HEK293 (cell line): ENCODE results near the gene NUDT4.

Source experiments
- BCL11B ChIP-seq: fragments of 450-650 bp; formaldehyde crosslinking; IDR thresholded peaks from 2 replicates; pipeline ENCODE4 v1.5.1; 2016; ENCODE audit warnings: low read depth, missing biosample characterization, missing genetic modification characterization
- TCF7L2 ChIP-seq: IDR thresholded peaks from 2 replicates; pipeline ENCODE4 v1.6.1; 2011; ENCODE audit warnings: low read depth, mild to moderate bottlenecking, inconsistent platforms, low read length, moderate library complexity, borderline replicate concordance
- ZNF223 ChIP-seq: fragments of 450-650 bp; formaldehyde crosslinking; IDR thresholded peaks from 2 replicates; pipeline ENCODE4 v1.5.1; 2016; ENCODE audit warnings: missing biosample characterization, missing genetic modification characterization
- ZNF335 ChIP-seq: fragments of 450-650 bp; formaldehyde crosslinking; conservative IDR thresholded peaks from 2 replicates; pipeline ENCODE4 v1.5.1; 2016; ENCODE audit warnings: missing biosample characterization, missing genetic modification characterization
- ZNF610 ChIP-seq: fragments of 450-650 bp; formaldehyde crosslinking; IDR thresholded peaks from 2 replicates; pipeline ENCODE4 v1.5.1; 2016; ENCODE audit warnings: missing biosample characterization, missing genetic modification characterization, borderline replicate concordance
- ZNF677 ChIP-seq: fragments of 450-650 bp; IDR thresholded peaks from 2 replicates; pipeline ENCODE4 v1.5.0; 2018; ENCODE audit warnings: missing biosample characterization, mild to moderate bottlenecking, missing genetic modification characterization, moderate library complexity
- ZNF707 ChIP-seq: fragments of 450-650 bp; formaldehyde crosslinking; IDR thresholded peaks from 2 replicates; pipeline ENCODE4 v1.5.1; 2016; ENCODE audit warnings: missing biosample characterization, missing genetic modification characterization
- TF ChIP-seq, protein P1 (sequence below): fragments of 450-650 bp; formaldehyde crosslinking; IDR thresholded peaks from 2 replicates; pipeline ENCODE4 v1.5.1; 2016; ENCODE audit warnings: missing biosample characterization, missing genetic modification characterization, low read depth
- TF ChIP-seq, protein P2 (sequence below): fragments of 450-650 bp; formaldehyde crosslinking; IDR thresholded peaks from 2 replicates; pipeline ENCODE4 v1.5.1; 2016; ENCODE audit warnings: missing biosample characterization, missing genetic modification characterization
- TF ChIP-seq, protein P3 (sequence below): fragments of 450-650 bp; formaldehyde crosslinking; IDR thresholded peaks from 2 replicates; pipeline ENCODE4 v1.5.1; 2016; ENCODE audit warnings: missing biosample characterization, missing genetic modification characterization
- TF ChIP-seq, protein P4 (sequence below): fragments of 450-650 bp; formaldehyde crosslinking; IDR thresholded peaks from 2 replicates; pipeline ENCODE4 v1.5.1; 2016; ENCODE audit warnings: missing biosample characterization, missing genetic modification characterization

DNA sequence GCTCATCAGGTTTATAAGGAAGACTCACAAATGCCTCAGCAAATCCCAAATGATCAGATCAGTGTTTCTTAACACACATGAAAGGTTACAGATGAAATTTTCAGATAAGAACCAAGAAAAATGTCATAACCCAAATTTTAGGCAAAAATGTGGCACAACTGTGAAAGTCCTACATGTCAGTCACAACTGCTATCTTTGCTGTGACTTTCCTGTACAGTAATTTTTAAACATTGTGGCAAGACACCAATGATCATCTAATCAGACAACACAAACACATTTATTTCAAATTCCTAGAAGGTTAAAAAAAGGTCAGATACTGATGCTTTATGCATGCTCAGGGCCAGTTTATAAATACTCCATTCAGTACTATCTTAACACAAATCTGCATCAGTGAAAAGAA is 31.1 kb downstream of the NUDT4 start:
- TF ChIP-seq ZNF707 (tag by site-specific recombination), result no peak
- no peak for TF ChIP-seq BCL11B (tag by site-specific recombination)
- TF ChIP-seq ZNF610 (tag by site-specific recombination), result no peak
- TF ChIP-seq, protein P1, sequence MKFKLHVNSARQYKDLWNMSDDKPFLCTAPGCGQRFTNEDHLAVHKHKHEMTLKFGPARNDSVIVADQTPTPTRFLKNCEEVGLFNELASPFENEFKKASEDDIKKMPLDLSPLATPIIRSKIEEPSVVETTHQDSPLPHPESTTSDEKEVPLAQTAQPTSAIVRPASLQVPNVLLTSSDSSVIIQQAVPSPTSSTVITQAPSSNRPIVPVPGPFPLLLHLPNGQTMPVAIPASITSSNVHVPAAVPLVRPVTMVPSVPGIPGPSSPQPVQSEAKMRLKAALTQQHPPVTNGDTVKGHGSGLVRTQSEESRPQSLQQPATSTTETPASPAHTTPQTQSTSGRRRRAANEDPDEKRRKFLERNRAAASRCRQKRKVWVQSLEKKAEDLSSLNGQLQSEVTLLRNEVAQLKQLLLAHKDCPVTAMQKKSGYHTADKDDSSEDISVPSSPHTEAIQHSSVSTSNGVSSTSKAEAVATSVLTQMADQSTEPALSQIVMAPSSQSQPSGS (tag by site-specific recombination), result no peak
- TF ChIP-seq, protein P2, sequence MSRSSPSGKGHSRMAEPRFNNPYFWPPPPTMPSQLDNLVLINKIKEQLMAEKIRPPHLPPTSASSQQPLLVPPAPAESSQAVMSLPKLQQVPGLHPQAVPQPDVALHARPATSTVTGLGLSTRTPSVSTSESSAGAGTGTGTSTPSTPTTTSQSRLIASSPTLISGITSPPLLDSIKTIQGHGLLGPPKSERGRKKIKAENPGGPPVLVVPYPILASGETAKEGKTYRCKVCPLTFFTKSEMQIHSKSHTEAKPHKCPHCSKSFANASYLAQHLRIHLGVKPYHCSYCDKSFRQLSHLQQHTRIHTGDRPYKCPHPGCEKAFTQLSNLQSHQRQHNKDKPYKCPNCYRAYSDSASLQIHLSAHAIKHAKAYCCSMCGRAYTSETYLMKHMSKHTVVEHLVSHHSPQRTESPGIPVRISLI, result no peak
- TF ChIP-seq, protein P3, sequence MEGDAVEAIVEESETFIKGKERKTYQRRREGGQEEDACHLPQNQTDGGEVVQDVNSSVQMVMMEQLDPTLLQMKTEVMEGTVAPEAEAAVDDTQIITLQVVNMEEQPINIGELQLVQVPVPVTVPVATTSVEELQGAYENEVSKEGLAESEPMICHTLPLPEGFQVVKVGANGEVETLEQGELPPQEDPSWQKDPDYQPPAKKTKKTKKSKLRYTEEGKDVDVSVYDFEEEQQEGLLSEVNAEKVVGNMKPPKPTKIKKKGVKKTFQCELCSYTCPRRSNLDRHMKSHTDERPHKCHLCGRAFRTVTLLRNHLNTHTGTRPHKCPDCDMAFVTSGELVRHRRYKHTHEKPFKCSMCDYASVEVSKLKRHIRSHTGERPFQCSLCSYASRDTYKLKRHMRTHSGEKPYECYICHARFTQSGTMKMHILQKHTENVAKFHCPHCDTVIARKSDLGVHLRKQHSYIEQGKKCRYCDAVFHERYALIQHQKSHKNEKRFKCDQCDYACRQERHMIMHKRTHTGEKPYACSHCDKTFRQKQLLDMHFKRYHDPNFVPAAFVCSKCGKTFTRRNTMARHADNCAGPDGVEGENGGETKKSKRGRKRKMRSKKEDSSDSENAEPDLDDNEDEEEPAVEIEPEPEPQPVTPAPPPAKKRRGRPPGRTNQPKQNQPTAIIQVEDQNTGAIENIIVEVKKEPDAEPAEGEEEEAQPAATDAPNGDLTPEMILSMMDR, result no peak
- no peak for TF ChIP-seq ZNF335 (tag by site-specific recombination)
- TF ChIP-seq, protein P4, sequence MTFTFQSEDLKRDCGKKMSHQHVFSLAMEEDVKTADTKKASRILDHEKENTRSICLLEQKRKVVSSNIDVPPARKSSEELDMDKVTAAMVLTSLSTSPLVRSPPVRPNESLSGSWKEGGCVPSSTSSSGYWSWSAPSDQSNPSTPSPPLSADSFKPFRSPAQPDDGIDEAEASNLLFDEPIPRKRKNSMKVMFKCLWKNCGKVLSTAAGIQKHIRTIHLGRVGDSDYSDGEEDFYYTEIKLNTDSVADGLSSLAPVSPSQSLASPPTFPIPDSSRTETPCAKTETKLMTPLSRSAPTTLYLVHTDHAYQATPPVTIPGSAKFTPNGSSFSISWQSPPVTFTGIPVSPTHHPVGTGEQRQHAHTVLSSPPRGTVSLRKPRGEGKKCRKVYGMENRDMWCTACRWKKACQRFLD (tag by site-specific recombination), result no peak
- no peak for TF ChIP-seq ZNF677 (tag by site-specific recombination)
- TF ChIP-seq ZNF223 (tag by site-specific recombination), result no peak
- no peak for TF ChIP-seq TCF7L2
